NCI-H1930 (cell line): ENCODE results near the gene LAMP1.
"Not testable (repeated sequence)": the region's sequence is repeated elsewhere in the genome, so short reads cannot be mapped to it uniquely, and the experiment has no call there.

ENCODE experiments used
- DNase-seq, 2 experiments: peaks; one replicate each; lab custom pipeline; 2025; lab: John Stamatoyannopoulos, UW

LAMP1 gene

DNA sequence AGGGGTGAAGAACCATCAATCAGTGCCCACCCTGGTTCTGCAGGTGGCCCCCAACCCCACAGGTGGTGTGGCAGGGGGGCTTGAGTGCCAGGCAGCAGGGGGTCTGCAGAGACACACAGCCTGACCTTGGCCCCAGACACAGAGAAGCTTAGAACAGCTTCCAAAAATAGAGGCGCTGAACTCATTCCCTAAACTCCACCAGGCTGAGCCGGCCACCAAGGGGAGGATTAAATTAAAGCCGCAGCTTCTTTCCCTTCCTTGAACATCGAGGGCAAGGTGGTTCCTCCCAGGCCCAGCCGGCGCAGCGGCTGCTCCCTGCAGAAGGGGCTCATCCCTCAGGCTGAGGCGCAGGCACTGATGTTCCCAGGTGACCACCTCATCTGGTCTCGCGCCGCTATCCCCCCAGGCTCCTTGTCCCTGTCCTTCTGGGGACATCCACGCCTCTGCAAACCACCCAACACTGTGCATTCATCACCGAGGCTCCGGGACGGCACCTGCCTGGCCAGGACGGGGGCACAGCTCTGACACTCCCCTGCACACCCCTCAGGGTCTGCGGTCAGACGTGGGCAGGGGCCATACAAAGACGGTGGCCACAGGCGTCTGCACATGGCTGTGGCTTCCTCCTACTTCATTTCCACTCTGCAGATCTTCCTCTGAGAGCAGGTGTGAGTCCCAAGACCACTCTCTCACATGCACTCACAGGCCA lies 30.9 kb downstream of the LAMP1 start:
- DNase-seq: no peak

DNA sequence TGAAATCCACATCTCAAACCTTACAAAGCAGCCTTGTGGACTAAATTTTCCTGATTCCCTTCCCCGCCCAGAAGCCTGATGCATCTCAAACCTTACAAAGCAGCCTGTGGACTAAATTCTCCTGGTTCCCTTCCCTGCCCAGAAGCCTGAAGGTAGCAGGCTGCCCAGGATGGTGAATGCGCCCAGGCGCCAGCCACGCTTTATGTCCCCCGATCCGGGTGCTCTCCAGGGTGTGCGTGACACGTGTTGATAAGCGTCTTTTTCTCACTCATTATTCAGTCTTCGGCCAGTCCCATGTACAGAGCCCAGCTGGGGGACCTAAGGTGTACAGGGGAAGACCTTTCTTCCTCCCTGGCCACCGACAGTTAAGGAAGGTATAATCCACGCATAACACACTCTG lies 31.8 kb downstream of the LAMP1 start:
- DNase-seq: no peak

DNA sequence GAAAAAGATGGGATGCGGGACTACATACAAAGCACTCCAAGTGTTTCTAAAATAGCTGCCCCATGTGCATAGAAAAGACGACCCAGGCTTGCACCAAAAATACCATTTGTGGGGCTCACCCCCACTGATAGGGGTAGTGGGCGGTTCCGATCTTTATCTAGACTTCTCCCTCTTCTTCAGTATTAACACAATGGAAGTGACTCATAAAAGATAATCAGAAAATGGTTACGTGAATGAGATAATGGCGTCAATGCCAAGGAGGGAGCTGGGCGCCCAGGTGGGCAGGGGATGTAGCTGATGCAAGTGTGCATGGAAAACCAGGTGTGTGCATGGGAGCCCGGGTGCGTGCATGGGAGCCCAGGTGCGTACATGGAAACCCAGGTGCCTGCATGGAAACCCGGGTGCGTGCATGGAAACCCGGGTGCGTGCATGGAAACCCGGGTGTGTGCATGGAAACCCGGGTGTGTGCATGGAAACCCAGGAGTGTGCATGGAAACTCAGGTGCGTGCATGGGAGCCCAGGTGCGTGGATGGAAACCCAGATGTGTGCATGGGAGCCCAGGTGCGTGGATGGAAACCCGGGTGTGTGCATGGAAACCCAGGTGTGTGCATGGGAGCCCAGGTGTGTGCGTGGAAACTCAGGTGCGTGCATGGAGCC lies 32.7 kb downstream of the LAMP1 start:
- DNase-seq: no peak

DNA sequence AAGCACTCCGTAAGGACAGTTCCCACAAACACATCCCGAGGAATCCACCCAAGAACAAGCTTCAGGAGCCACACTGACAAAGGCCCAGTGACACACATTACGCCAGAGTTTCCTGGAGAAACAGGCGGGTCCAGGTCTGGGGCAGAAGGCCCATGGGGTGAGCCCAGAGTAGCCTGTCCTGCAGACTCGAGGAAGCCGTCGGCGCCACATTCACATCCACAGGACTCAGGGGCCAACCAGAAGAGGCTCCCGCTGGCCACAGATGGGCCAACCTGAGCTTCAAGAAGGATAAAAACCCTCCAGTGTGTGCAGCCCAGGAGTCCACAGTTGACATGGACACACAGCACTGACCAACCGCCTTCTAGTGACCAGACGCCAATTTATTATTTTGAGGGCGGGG lies 35.6 kb downstream of the LAMP1 start:
- DNase-seq: no peak

DNA sequence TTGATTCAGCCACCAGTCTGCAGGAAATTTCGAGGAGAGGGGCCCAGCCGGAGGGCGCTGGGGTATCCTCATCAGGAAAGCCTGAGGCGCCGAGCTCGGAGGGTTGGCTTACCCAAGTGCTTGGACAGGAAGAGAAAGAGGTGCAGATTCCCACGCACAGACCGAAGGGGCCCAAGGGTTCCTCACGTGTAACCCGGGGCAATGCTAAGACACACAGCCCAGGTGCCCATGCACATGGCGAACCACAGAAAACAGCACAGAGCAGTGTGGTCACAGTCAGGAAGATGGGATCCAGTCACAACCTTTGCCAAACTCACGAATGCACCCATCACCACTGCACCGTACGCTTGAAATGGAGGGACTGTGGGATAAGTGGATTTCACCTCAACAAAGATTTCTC lies 36.0 kb downstream of the LAMP1 start:
- no peak for DNase-seq

DNA sequence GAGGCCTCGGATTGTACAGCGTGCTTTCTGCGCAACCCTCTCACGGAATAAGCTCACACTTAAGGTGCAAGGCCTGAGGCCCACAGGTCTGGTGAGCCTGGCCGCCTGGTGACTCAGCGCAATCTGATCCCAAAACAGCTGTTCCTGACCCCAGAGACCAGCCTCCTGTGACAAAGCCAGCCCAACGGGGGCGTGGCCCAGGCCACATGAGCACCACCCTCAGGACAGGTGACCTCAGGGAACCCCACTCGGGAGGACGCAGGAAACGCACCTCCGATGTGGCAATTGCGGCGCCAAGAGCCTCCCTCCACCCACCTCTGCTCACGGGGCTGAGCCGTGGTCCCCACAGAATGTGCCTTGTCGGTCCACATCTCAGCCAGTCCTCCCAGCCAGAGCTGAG lies 40.5 kb downstream of the LAMP1 start:
- DNase-seq: no peak

DNA sequence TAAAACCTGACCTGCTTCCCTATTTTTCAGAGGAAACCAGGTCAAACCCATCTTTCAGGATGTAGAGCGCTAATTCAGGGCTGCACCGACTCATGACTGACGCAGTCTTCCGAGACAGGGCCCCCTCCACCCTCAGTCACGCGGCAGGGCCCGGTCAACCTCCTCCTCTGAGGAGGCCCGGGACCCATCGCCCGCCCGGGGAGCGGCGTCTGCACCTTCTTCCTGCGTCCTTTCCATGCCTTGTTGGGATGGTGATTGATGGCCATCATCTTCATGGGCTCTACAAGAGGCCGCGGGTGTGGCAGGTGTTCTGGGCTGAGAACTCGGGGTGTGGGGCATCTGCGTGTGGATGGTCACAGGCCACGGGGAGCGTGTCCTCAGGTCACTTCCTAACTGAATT lies 40.9 kb downstream of the LAMP1 start:
- no peak for DNase-seq

DNA sequence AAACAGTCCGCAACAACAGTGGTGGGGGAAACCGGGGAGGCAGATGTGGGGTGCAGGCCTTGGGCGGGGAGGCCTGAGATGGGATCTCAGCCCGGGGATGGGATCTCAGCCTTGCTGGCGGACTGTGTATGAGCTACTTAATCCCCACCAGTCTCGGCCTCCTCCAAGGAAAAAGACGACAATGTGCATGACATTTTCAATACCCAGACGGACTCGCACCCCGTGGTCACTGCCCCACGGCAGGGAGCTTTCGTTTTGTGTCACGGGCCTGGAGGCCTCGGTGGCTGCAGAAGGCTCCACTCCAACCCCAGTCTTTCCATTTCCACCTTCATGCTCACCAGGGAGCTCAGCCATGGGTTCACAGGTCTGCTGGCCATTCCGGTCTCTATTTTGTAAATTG lies 41.4 kb downstream of the LAMP1 start:
- DNase-seq: no peak

DNA sequence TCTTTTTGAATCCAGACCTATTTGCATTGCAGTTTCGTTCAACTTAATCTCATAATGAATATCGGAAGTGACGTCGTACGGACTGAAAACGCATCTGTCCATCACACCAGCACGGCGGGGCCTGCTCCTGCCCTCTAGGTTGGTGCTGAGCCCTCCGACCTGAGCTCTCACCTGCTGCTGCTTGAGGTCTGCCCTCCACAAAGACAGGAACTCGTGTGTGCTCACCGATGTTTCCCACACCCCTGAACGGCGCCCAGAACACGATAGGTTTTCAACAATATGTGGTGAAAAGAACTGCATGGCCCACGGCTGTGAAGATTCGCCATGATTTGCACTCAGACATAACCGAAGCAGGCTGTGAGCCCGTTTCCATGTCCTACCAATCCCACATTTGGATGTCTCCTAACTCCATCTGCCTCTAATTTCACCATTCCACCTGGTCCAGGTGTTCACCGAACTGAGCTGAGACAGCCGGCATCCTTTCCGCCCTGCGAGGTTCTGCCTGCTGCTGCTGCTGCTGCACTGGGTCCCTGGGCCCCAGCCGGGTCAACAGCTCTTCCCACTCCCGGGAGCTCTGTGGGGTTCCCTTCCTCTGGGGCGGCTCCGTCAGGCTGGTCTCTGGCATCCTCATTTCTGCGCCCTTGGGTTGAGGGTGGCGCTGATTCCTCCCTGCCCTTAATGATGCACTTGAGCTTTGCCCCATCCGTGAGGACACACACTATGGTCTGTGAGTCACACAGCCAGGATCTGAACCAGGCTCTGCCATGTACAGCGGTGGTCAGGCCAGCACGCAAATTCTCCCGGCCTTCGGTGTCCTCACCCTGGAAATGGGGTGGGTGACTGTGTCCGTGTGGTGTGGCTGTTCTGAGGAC lies 46.0 kb downstream of the LAMP1 start:
- no peak for DNase-seq

DNA sequence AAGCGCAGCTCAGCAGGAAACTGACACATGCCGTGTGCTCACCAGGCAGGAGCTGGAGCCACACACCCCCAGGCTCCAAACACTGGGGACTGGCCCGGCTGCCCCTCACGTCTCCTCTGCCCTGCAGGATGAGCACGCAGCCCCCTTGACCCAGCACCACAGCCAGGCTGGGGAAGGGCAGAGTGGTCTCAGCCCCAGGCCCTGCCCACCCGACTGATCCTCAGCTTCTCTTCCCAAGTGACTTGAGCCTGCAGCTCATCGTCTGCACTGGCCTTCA lies 46.6 kb downstream of the LAMP1 start:
- DNase-seq: no peak

DNA sequence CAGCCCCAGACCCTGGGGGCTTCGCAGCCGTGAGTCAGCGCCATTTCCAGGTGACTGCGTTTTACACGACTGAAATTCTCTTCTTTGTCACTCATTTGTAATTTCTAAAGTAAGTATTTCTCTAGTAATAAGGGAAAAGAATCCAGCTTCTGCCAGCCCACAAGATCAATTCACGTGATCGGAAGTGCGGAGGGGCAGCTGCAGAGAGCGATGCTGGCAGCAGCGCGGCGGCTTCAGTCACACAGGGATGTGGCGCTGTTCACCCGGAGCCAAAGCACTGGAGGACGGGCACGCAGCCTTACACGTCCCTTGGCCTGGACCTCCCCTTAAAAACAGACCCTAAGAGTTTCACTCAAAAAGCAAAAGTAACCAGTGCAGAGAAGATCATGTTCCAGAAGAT lies 48.4 kb downstream of the LAMP1 start:
- no peak for DNase-seq

DNA sequence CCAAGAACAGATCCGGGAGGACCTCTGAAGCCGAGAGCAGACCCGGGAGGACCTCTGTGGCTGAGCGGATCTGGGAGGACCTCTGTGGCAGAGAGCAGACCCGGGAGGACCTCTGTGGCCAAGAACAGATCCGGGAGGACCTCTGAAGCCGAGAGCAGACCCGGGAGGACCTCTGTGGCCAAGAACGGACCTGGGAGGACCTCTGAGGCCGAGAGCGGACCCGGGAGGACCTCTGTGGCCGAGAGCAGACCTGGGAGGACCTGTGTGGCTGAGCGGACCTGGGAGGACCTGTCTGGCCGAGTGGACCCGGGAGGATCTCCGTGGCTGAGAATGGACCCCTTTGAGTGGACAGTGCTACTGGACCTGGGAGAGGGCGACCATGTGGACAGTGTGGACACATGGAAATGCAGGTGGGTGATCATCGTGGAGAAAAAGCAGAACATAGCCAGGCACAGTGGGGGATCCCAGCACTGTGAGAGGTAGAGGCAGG lies 50.7 kb downstream of the LAMP1 start:
- not testable (repeated sequence) for DNase-seq

DNA sequence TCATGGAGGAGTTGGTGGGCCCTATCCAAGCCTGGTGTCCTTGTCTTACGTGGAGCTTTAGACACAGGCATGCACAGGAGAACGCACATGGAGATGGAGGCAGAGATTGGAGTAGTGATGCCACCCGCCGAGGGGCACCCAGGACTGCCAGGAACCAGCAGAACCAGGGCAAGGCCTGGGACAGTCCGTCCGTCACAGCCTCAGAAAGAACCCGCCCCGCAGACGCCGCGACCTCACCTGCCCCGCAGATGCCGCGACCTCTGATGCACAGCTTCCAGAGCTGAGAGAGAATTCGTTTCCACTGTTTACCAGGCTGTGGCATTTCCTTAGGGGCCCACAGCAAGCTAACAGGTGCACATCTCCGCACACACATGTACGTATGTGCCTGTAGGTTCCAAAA lies 51.6 kb downstream of the LAMP1 start:
- no peak for DNase-seq

DNA sequence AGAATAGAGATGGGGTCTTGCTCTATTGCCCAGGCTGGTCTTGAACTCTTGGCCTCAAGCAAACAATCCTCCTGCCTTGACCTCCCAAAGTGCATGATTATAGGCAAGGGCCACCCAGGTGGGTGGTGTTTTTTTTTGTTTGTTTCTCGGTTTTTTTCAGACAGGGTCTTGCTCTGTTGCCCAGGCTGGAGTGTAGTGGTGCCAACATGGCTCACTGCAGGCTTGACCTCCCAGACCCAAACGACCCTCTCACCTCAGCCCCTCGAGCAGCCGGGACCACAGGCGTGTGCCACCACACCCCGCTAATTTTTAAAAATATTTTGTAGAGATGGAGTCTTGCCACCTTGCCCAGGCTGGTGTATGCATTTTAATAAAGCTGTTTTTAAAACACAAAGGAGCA lies 52.0 kb downstream of the LAMP1 start:
- no peak for DNase-seq

DNA sequence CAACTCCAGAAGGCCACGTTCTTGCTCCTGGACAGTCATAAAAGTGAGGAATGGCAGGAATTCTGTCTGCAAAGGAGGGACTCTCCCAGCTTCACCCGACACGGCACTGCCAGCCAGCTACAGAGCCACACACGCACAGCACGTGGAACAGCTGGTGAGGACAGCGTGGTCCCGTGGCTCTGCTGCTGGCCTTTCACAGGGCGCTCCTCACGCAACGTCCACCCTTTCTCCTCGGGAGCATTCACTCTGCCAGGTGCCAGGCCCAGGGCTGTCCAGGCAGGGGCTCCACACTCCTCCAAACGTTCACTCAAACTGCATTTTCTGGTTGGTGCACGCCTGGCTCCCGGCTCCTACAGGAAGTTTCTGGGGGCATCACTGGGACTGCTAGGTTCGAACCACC lies 52.5 kb downstream of the LAMP1 start:
- DNase-seq: no peak

DNA sequence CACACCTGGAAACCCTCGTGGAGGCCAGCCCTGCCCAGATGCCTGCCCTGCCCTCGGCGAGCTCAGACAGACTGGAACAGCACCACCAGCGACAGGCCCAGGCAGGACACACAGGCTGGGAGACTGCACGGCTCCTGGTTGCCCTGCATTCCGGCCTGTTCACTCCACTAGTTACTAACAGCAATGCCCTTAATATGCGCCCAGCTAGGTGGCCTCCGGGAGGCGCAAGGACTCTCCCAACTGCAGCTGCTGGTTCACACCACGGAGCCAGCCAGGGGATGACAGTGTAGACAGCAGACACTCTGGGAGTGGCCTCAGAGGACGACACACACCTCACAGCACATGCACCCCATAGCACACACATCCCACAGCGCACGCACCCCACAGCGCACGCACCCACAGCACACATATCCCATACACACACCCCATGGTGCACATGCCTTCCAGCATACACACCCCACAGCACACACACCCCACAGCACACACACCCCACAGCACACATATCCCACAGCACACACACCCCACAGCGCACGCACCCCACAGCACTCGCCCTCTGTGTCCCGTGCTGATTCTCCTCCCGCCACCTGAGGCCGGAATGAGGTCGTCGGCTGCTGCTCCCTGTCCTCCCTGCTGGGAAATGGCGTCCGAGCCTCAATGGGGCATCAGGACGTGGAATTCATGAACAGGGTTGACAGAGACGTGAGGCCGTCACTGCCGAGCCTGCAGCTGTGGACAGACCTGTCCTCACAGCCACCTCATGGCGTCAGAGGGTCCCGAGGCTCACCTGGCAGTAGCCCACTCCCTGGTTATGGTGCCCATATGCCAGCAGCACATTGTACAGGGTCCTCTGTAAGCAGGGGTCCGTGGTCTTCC lies 53.3 kb downstream of the LAMP1 start:
- no peak for DNase-seq

DNA sequence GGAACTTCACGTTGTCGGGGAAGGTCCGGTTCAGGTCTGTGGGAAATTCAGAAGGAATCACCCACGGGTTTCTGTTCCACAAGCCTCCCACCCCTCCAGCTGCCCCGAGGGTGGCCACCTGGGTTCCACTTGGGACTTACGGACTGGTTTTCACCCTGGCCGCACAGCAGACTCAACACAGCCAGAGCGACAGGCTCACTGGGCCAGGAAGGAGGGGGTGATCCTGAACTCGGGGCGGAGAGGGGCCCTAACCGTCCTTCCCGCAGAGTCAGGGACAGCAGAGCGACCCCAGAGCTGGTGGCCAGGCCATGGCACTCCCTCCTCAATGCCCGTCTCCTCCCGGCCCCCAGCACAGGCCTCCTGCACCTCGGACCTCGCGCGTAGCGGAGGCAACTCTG lies 53.9 kb downstream of the LAMP1 start:
- DNase-seq: no peak

DNA sequence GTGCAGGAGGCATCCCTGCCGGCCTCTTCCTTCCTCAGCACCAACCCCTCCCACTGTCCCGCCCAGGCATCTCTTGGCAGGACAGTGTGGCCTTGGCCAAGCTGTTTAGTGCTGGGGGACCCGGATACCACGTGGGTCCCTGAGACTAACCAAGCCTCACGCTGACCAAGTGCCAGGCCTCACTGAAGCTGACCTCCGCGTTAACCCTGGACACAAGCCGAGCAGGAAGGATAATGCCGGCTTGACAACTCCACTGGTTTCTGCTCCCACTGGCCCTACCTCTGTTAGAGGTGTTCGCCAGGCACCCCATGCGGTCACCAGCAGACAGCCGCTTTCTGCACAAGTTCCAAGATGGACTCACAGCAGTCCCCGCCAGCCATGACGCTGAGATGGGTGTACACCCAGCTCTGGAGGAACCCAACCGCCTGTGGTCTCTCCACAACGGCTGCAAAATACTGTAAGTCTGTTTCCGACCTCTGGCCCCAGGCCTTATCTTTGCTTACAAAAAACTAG lies 54.5 kb downstream of the LAMP1 start:
- DNase-seq: no peak

DNA sequence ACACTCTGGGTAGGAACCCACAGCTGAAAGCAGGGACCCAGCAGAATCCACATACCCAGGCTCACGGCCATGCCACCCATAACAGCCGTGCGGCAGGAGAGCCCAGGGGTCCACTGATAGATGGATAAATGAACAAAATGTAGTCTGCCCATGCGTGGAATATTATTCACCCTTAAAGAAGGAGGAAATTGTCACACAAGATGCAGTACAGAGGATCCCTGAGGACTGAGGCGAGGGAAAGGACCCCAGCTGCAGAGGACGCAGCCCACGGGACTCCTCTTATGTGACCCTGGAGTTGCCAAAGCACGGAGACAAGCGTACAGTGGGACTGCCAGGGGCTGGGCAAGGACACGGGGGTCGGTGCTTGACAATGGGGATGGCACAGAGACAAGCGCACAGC lies 56.2 kb downstream of the LAMP1 start:
- DNase-seq: no peak

DNA sequence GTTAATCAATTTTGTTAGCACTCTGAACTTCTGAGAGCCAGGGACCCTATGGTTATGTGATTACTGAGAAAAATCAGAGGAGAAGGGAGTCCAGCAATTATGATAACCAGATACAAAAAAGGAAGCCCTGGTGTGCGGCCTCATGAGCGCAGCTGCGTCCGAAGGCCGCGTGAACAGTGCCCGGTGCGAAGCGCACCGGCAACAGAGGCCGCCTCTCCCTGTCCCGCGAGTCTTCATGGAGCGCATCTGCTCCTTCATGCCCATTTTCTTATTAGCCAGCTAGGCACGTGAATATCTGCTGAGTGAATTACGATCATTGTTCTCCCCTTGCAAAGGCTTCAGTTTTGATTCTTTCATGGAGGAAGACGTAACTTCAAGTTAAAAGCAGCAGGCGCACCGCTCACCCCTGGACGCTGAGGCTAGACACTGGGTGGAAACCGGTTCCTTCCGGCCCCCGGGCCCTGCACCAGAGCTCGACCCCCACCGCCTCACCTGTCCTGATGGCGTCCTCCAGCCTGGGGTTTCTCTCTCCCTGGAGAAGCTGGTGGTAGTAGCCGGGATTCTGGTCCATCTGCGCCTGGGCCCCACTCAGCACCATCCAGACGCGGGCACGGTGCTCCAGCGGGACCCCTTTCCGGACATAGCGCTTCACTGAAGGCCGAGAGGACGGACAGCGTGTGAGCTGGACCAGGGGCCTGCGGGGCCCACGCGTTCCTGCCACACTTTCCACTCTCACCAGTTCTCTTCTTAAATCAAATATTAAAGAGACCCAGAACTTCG lies 58.0 kb downstream of the LAMP1 start:
- DNase-seq: no peak

DNA sequence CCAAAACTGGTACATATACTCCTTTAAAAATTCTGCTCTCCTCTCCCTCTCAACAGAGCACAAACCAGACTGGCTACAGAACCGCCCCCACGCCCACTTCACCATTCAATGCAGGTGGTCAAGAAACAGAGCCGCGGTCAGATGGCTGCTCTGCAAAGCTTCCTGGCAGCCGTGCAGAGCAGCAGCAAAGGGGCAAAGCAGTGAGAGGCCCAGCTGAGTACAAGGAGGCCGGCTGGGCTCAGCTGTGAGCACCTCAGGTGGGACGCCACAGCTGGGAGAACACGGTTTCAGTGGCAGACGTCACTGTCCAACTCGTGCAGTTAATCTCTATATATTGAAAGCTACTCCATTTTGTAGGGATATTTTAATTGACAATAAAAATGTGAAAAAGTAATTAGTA lies 58.6 kb downstream of the LAMP1 start:
- DNase-seq: no peak
